ENCODE measurements around the gene SLC1A7. TPM values are rescaled to one million over a fixed set of nuclear protein-coding genes. Genes with fewer than 3 reads are reported as not detected.

The SLC1A7 gene
- total and polyA plus RNA-seq, 2 experiments from 2014 or later, result not detected

DNA sequence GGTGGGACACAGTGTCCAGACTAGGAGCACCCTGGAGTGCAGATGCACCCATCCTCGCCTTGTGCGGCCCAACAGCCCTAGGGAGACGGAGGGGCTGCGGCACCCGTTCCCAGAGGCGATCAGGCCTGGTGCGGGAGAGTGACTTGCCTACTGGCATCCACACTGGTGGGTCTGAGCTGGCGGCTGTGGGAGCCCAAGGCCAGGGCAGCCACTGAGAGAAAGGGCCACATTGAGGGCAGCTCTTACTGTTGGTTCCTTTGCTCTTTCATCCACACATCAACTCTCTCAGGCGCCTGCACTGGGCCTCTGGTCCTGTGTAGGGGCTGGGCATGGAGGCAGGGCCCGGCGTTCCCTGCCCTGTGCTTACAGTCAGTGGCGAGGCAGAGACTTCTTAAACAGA lies 71.8 kb downstream of the SLC1A7 start:
- Histone ChIP-seq H3K4me2 (no peak overlapping the region), H3K79me2 (replicated peaks; ENCODE audit: insufficient read depth) (no peaks in the 10 kb centered on the region), H3F3A (replicated peaks; ENCODE audit: low read depth) (no peaks in the 10 kb centered on the region), H3K4me1 (ENCODE audit: insufficient read depth) (no peaks in the 10 kb centered on the region), H2AFZ (no peak overlapping the region), H3K27ac (ENCODE audit: low read depth) (no peak overlapping the region), H3K27me3 (ENCODE audit: insufficient read depth) (no peaks in the 10 kb centered on the region), H3K9me2 (ENCODE audit: insufficient read depth) (no peaks in the 10 kb centered on the region), H3K4me3 (no peak overlapping the region), H4K20me1 (replicated peaks; ENCODE audit: insufficient read depth) (no peaks in the 10 kb centered on the region), H3K36me3 (ENCODE audit: insufficient read depth) (no peaks in the 10 kb centered on the region)
- peaks cover 5% of the 10 kb centered on the region for H3K27me3 Mint-ChIP-seq (ENCODE audit: insufficient read depth, low read depth, poor library complexity)
- no peak overlapping the region for H3K27ac Mint-ChIP-seq
- no peak for ATAC-seq
- H3K9me3 Mint-ChIP-seq, result no peaks in the 10 kb centered on the region
- H3K4me1 Mint-ChIP-seq, result peaks cover 2% of the 10 kb centered on the region; the same call in 2 of the 3 replicates
- no peaks in the 10 kb centered on the region for H3K36me3 Mint-ChIP-seq (ENCODE audit: low read depth)
- no peak for DNase-seq (ENCODE audit: low spot score)
- H3K4me3 Mint-ChIP-seq, result no peak overlapping the region
- TF ChIP-seq EZH2 (IDR thresholded peaks at IDR 0.05; ENCODE audit: low read depth, unreplicated experiment) (no peak), STAT1 (IDR thresholded peaks at IDR 0.05; ENCODE audit: unreplicated experiment) (no peak), JUNB (IDR thresholded peaks at IDR 0.05; ENCODE audit: unreplicated experiment) (no peak), POLR2AphosphoS5 (IDR thresholded peaks at IDR 0.05; ENCODE audit: low read depth) (no peak), CREB1 (CRISPR knock-in tag; IDR thresholded peaks at IDR 0.05; ENCODE audit: low read depth) (no peak), ZNF114 (CRISPR knock-in tag; IDR thresholded peaks at IDR 0.05) (no peak), NANOG (IDR thresholded peaks at IDR 0.05; ENCODE audit: borderline replicate concordance) (no peak), ZNF331 (CRISPR knock-in tag; IDR thresholded peaks at IDR 0.05; ENCODE audit: low read depth) (no peak), EZH2phosphoT487 (IDR thresholded peaks at IDR 0.05; ENCODE audit: unreplicated experiment) (no peak)
- TF ChIP-seq, protein P1, sequence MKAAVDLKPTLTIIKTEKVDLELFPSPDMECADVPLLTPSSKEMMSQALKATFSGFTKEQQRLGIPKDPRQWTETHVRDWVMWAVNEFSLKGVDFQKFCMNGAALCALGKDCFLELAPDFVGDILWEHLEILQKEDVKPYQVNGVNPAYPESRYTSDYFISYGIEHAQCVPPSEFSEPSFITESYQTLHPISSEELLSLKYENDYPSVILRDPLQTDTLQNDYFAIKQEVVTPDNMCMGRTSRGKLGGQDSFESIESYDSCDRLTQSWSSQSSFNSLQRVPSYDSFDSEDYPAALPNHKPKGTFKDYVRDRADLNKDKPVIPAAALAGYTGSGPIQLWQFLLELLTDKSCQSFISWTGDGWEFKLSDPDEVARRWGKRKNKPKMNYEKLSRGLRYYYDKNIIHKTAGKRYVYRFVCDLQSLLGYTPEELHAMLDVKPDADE (IDR thresholded peaks at IDR 0.05), result no peak
- TF ChIP-seq, protein P2, sequence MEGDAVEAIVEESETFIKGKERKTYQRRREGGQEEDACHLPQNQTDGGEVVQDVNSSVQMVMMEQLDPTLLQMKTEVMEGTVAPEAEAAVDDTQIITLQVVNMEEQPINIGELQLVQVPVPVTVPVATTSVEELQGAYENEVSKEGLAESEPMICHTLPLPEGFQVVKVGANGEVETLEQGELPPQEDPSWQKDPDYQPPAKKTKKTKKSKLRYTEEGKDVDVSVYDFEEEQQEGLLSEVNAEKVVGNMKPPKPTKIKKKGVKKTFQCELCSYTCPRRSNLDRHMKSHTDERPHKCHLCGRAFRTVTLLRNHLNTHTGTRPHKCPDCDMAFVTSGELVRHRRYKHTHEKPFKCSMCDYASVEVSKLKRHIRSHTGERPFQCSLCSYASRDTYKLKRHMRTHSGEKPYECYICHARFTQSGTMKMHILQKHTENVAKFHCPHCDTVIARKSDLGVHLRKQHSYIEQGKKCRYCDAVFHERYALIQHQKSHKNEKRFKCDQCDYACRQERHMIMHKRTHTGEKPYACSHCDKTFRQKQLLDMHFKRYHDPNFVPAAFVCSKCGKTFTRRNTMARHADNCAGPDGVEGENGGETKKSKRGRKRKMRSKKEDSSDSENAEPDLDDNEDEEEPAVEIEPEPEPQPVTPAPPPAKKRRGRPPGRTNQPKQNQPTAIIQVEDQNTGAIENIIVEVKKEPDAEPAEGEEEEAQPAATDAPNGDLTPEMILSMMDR (conservative IDR thresholded peaks at IDR 0.05; ENCODE audit: low read depth in 2 of 2), result no peak
- TF ChIP-seq, protein P3, sequence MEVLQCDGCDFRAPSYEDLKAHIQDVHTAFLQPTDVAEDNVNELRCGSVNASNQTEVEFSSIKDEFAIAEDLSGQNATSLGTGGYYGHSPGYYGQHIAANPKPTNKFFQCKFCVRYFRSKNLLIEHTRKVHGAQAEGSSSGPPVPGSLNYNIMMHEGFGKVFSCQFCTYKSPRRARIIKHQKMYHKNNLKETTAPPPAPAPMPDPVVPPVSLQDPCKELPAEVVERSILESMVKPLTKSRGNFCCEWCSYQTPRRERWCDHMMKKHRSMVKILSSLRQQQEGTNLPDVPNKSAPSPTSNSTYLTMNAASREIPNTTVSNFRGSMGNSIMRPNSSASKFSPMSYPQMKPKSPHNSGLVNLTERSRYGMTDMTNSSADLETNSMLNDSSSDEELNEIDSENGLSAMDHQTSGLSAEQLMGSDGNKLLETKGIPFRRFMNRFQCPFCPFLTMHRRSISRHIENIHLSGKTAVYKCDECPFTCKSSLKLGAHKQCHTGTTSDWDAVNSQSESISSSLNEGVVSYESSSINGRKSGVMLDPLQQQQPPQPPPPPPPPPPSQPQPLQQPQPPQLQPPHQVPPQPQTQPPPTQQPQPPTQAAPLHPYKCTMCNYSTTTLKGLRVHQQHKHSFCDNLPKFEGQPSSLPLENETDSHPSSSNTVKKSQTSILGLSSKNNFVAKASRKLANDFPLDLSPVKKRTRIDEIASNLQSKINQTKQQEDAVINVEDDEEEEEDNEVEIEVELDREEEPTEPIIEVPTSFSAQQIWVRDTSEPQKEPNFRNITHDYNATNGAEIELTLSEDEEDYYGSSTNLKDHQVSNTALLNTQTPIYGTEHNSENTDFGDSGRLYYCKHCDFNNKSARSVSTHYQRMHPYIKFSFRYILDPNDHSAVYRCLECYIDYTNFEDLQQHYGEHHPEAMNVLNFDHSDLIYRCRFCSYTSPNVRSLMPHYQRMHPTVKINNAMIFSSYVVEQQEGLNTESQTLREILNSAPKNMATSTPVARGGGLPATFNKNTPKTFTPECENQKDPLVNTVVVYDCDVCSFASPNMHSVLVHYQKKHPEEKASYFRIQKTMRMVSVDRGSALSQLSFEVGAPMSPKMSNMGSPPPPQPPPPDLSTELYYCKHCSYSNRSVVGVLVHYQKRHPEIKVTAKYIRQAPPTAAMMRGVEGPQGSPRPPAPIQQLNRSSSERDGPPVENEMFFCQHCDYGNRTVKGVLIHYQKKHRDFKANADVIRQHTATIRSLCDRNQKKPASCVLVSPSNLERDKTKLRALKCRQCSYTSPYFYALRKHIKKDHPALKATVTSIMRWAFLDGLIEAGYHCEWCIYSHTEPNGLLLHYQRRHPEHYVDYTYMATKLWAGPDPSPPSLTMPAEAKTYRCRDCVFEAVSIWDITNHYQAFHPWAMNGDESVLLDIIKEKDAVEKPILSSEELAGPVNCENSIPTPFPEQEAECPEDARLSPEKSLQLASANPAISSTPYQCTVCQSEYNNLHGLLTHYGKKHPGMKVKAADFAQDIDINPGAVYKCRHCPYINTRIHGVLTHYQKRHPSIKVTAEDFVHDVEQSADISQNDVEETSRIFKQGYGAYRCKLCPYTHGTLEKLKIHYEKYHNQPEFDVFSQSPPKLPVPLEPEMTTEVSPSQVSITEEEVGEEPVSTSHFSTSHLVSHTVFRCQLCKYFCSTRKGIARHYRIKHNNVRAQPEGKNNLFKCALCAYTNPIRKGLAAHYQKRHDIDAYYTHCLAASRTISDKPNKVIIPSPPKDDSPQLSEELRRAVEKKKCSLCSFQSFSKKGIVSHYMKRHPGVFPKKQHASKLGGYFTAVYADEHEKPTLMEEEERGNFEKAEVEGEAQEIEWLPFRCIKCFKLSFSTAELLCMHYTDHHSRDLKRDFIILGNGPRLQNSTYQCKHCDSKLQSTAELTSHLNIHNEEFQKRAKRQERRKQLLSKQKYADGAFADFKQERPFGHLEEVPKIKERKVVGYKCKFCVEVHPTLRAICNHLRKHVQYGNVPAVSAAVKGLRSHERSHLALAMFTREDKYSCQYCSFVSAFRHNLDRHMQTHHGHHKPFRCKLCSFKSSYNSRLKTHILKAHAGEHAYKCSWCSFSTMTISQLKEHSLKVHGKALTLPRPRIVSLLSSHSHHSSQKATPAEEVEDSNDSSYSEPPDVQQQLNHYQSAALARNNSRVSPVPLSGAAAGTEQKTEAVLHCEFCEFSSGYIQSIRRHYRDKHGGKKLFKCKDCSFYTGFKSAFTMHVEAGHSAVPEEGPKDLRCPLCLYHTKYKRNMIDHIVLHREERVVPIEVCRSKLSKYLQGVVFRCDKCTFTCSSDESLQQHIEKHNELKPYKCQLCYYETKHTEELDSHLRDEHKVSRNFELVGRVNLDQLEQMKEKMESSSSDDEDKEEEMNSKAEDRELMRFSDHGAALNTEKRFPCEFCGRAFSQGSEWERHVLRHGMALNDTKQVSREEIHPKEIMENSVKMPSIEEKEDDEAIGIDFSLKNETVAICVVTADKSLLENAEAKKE (CRISPR knock-in tag; IDR thresholded peaks at IDR 0.05), result no peak
- TF ChIP-seq, protein P4, sequence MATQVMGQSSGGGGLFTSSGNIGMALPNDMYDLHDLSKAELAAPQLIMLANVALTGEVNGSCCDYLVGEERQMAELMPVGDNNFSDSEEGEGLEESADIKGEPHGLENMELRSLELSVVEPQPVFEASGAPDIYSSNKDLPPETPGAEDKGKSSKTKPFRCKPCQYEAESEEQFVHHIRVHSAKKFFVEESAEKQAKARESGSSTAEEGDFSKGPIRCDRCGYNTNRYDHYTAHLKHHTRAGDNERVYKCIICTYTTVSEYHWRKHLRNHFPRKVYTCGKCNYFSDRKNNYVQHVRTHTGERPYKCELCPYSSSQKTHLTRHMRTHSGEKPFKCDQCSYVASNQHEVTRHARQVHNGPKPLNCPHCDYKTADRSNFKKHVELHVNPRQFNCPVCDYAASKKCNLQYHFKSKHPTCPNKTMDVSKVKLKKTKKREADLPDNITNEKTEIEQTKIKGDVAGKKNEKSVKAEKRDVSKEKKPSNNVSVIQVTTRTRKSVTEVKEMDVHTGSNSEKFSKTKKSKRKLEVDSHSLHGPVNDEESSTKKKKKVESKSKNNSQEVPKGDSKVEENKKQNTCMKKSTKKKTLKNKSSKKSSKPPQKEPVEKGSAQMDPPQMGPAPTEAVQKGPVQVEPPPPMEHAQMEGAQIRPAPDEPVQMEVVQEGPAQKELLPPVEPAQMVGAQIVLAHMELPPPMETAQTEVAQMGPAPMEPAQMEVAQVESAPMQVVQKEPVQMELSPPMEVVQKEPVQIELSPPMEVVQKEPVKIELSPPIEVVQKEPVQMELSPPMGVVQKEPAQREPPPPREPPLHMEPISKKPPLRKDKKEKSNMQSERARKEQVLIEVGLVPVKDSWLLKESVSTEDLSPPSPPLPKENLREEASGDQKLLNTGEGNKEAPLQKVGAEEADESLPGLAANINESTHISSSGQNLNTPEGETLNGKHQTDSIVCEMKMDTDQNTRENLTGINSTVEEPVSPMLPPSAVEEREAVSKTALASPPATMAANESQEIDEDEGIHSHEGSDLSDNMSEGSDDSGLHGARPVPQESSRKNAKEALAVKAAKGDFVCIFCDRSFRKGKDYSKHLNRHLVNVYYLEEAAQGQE (IDR thresholded peaks at IDR 0.05; ENCODE audit: unreplicated experiment), result no peak
